Measurements from ENCODE around the gene RLN3.
"Not testable (repeated sequence)": the region's sequence is repeated elsewhere in the genome, so short reads cannot be mapped to it uniquely, and the experiment has no call there.

RLN3 gene

DNA sequence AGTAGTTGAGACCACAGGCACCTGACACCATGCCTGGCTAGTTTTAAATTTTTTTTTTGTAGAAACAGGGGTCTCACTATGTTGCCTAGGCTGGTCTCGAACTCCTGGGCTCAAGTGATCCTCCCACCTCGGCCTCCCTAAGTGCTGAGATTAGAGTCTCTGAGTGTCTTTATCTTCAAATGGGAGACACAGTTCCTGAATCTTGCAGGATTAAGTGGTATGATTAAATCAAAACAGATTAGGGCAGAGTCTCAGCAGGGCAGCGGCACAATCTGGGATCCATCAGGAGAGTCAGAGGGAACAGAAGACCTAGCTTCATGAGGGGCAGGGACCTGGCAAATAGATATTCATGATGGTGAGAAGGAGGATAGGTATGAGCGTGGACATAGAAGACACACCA lies 953 bp downstream of the RLN3 start:
- TF ChIP-seq ZFX (IDR thresholded peaks at IDR 0.05): no peak
- no peak for TF ChIP-seq CTCF (conservative IDR thresholded peaks at IDR 0.05)

DNA sequence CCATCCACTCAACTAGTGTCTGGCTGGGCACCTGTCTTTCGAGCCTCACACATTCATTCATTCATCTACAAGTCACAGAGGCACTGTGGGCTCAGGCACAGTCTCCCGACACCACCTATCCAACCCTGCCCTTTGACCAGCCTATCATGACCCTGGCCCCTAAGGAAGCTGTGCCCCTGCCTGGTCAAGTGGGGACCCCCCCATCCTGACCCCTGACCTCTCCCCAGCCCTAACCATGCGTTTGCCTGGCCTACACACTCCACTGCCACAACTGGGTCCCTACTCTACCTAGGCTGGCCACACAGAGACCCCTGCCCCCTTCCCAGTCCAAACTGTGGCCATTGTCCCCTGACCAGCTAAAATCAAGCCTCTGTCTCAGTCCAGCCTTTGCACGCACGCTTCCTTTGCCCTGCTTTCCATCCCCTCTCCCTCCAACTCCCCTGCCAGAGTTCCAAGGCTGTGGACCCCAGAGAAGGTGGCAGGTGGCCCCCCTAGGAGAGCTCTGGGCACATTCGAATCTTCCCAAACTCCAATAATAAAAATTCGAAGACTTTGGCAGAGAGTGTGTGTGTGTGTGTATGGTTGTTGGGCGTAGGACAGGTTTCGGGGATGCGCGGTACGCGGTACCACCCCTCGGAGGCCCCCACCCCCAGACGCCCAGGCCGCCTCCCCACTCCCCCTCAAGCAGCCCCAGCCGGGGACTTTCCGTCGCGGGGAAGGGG lies 3.2 kb downstream of the RLN3 start:
- peak overlapping the region; percentile 44 for H3K27ac ChIP-seq
- TF ChIP-seq ZFX (IDR thresholded peaks at IDR 0.05) (no peak), CTCF (conservative IDR thresholded peaks at IDR 0.05) (no peak)

More for the DNA sequence above, 953 bp downstream of the RLN3 start:
- H3K27ac ChIP-seq: no peak overlapping the region

DNA sequence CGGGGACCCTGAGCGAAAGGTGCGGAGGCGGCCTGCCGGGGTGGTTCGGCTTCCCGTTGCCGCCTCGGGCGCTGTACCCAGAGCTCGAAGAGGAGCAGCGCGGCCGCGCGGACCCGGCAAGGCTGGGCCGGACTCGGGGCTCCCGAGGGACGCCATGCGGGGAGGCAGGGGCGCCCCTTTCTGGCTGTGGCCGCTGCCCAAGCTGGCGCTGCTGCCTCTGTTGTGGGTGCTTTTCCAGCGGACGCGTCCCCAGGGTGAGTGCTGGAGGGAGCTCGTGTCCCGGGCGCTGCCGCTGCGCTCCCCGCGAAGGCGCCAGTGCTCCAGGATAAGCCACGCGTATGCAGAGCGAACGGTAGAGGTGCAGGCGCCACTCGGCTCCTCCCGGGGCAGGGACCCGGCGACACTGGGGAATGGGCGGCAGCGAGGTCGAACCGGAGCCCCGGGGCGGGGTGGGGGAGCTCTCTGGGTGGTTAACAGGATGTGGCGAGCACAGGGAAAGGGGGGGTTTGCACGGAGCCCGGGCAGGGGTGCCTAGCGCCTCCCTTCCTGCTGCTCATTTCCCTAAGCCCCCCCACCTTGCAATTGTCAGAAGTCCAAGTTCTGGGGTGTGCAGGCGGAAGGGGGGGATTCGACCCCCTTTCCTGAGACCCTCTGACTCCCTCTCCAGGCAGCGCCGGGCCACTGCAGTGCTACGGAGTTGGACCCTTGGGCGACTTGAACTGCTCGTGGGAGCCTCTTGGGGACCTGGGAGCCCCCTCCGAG lies 4.0 kb downstream of the RLN3 start, which contains the start of gene IL27RA:
TSS of gene IL27RA (plus strand) at position 44 of the 762 bp plus-strand sequence. CDS start at position 155, 111 bp downstream.
- peak within 1 kb of the TSS; percentile 44 for H3K27ac ChIP-seq
- peak; percentile 53 for TF ChIP-seq CTCF (conservative IDR thresholded peaks at IDR 0.05)
- no peak for TF ChIP-seq ZFX (IDR thresholded peaks at IDR 0.05)

- no peak overlapping the region for H3K27ac ChIP-seq
- TF ChIP-seq ZFX (IDR thresholded peaks at IDR 0.05) (no peak), CTCF (conservative IDR thresholded peaks at IDR 0.05) (no peak)
Observed at GRCh38 chr19:14033946-14034345, 6.0 kb downstream of the RLN3 start.

GRCh38 chr19:14035159-14035558 lies 7.2 kb downstream of the RLN3 start:
- not testable (repeated sequence) for H3K27ac ChIP-seq

DNA sequence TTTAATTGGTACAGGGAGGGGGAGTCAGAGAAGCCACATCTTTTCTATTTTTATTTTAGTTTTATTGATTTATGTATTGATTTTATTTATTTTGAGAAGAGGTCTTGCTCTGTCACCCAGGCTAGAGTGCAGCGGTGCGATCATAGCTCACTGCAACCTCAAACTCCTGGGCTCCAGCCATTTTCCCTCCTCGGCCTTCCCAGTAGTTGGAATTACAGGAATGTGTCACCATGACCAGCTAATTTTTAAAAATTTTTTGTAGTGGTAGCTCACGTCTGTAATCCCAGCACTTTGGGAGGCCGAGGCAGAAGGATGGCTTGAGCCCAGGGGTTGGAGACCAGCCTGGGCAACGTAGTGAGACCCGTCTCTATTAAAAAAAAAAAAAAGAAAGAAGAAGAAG lies 7.8 kb downstream of the RLN3 start:
- no peak overlapping the region for H3K27ac ChIP-seq

GRCh38 chr19:14039181-14039580 lies 11.2 kb downstream of the RLN3 start:
- no peak overlapping the region for H3K27ac ChIP-seq
- no peak for TF ChIP-seq ZFX (IDR thresholded peaks at IDR 0.05)
- no peak for TF ChIP-seq CTCF (conservative IDR thresholded peaks at IDR 0.05)

More for the DNA sequence above, 7.8 kb downstream of the RLN3 start:
- no peak for TF ChIP-seq CTCF (conservative IDR thresholded peaks at IDR 0.05)
- TF ChIP-seq ZFX (IDR thresholded peaks at IDR 0.05): no peak

Data from C4-2B (cell line).